MM.1S (cell line): ENCODE measurements around the gene RPS10.

Experiments
- EZH2 ChIP-seq: fragments of 300-600 bp; sonication (generic); optimal IDR thresholded peaks from 2 replicates; pipeline ENCODE3; 2017; ENCODE audit warnings: low read depth, mild to moderate bottlenecking, antibody characterized with exemption, low read length, mixed read lengths
- EZH2phosphoT487 ChIP-seq: fragments of 300-600 bp; sonication (generic); IDR thresholded peaks from 2 replicates; pipeline ENCODE4 v1.6.1; 2018; ENCODE audit warnings: antibody characterized with exemption, low read length
- TF ChIP-seq, protein P1 (sequence below): fragments of 300-600 bp; sonication (generic); IDR thresholded peaks from 2 replicates; pipeline ENCODE4 v1.5.1; 2016; ENCODE audit warnings: antibody characterized with exemption, low read length, mixed read lengths

DNA sequence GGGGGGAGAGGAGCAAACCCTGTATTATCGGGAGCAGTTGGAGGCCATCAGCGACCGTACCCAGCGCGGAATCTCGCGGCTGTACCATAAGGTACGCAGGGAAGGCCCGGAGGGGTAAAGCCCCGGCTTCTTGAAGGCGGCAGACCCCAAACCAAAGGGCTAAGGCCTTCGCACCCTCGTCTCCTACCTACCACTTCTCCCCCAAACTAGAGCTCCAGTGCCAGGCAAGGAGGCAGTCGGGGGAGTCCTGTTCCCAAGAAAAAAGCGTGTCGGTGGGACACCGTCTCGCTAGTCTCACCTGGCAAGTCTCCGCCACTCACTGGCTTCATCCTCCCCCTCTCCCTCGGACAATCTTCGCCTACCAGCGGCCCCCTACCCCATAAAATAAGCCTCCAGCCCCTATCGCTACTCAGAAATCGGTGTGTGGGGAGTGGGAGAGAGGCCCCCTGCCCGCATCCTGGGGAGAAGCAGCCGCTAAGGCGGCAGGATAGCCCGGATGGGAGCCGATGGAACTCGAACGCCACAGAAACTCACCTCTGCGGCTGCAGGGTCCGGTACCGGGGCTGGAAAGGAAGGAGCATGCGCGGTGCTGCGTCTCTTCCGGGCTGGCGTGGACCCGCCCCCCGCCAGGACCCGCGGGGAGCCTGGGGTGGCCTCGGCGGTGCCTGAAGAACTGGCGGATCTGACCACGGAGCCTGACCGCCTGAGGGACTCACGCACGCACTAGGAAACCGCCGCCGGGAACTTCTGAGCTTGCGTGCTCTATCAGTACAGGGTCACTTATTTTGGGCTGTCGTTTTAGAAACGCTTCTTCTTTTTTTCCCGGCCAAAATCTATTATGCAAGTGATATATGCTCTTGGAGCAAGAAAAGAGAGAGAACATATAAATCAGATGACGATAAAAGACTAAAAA, at the start of gene RPS10:
- TF ChIP-seq, protein P1, sequence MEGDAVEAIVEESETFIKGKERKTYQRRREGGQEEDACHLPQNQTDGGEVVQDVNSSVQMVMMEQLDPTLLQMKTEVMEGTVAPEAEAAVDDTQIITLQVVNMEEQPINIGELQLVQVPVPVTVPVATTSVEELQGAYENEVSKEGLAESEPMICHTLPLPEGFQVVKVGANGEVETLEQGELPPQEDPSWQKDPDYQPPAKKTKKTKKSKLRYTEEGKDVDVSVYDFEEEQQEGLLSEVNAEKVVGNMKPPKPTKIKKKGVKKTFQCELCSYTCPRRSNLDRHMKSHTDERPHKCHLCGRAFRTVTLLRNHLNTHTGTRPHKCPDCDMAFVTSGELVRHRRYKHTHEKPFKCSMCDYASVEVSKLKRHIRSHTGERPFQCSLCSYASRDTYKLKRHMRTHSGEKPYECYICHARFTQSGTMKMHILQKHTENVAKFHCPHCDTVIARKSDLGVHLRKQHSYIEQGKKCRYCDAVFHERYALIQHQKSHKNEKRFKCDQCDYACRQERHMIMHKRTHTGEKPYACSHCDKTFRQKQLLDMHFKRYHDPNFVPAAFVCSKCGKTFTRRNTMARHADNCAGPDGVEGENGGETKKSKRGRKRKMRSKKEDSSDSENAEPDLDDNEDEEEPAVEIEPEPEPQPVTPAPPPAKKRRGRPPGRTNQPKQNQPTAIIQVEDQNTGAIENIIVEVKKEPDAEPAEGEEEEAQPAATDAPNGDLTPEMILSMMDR = no peak
- TF ChIP-seq EZH2phosphoT487 = no peak
- no peak for TF ChIP-seq EZH2
